ENCODE data around the gene CDC42EP2. TPM values are rescaled to one million over a fixed set of nuclear protein-coding genes. Genes with fewer than 3 reads are reported as not detected.

CDC42EP2 gene
- total RNA-seq, 1 experiment from 2014 or later = 11.9 TPM

GRCh38 chr11:65366340-65366773 is 51.7 kb downstream of the CDC42EP2 start:
- no peak overlapping the region for H2AK5ac ChIP-seq (ENCODE audit: insufficient read length, low read length)
- no peak overlapping the region for H4K5ac ChIP-seq (ENCODE audit: insufficient read length, low read depth, low read length)
- no peak overlapping the region for H3K4me2 ChIP-seq (ENCODE audit: insufficient read depth, insufficient read length, low read length)
- no peak overlapping the region for H3K9ac ChIP-seq (ENCODE audit: extremely low read depth, insufficient read length, low read length)
- H2BK12ac ChIP-seq (ENCODE audit: insufficient read length, low read depth, low read length) = no peak overlapping the region
- H4K91ac ChIP-seq (ENCODE audit: insufficient read length, low read depth, low read length) = no peak overlapping the region
- Mint-ChIP-seq H3K9me3 (no peaks in the 10 kb centered on the region), H3K27ac (no peak overlapping the region), H3K27me3 (ENCODE audit: low read depth) (peaks cover 15% of the 10 kb centered on the region), H3K4me3 (no peak overlapping the region), H3K36me3 (ENCODE audit: insufficient read depth in 1 of 3, low read depth in 3 of 3) (no peaks in the 10 kb centered on the region), H3K4me1 (no peaks in the 10 kb centered on the region; a peak in 1 of 4 replicates)
- no peak overlapping the region for H2BK120ac ChIP-seq (ENCODE audit: low read depth, low read length, poor library complexity, severe bottlenecking)
- H3K23ac ChIP-seq (ENCODE audit: insufficient read length, low read depth, low read length) = no peak overlapping the region
- no peaks in the 10 kb centered on the region for H3K4me1 ChIP-seq (ENCODE audit: insufficient read depth, low read length)
- no peaks in the 10 kb centered on the region for H3K23me2 ChIP-seq (ENCODE audit: insufficient read length, low read depth, low read length, poor library complexity, severe bottlenecking)
- WGBS (ENCODE audit: extremely low coverage, insufficient read length, low lambda C conversion rate) = no CpG with 5 or more reads among the region's 4 CpGs
- H3K79me2 ChIP-seq (ENCODE audit: insufficient read depth, low read length) = no peaks in the 10 kb centered on the region
- no peak overlapping the region for H3K14ac ChIP-seq (ENCODE audit: insufficient read depth, low read length)
- H2BK20ac ChIP-seq (ENCODE audit: low read depth, low read length, poor library complexity, severe bottlenecking) = no peak overlapping the region
- no peaks in the 10 kb centered on the region for H4K20me1 ChIP-seq (ENCODE audit: control insufficient read depth, insufficient read depth, insufficient read length)
- peak; percentile 61 for DNase-seq
- no peaks in the 10 kb centered on the region for H3K9me3 ChIP-seq (ENCODE audit: control insufficient read depth, low read depth, low read length)
- peak; percentile 82 for TF ChIP-seq CTCF (conservative IDR thresholded peaks at IDR 0.05)
- no peak overlapping the region for H2BK15ac ChIP-seq (ENCODE audit: low read depth, low read length)
- H4K8ac ChIP-seq (replicated peaks; ENCODE audit: insufficient read length, low read depth, low read length) = no peak overlapping the region
- no peak overlapping the region for H3K4ac ChIP-seq (ENCODE audit: low read depth, low read length)
- H3T11ph ChIP-seq (ENCODE audit: low read length) = no peak overlapping the region
- H3K27me3 ChIP-seq (ENCODE audit: insufficient read depth, low read length) = no peaks in the 10 kb centered on the region; the same call in 1 of the 2 replicates
- peak overlapping the region; percentile 74 for H2AFZ ChIP-seq (ENCODE audit: low read length)
- no peak overlapping the region for H3K56ac ChIP-seq (ENCODE audit: insufficient read length, low read depth, low read length)
- H3K18ac ChIP-seq (ENCODE audit: insufficient read length, low read depth, low read length) = no peak overlapping the region
- H3K79me1 ChIP-seq (ENCODE audit: insufficient read depth, low read depth, low read length, poor library complexity, severe bottlenecking) = no peaks in the 10 kb centered on the region
- no peak overlapping the region for H2BK5ac ChIP-seq (ENCODE audit: insufficient read length, low read length)
- no peak overlapping the region for H3K27ac ChIP-seq (ENCODE audit: insufficient read length, low read depth, low read length)

Data from H9 (cell line).